Measurements from ENCODE around the gene SYNE1.

SYNE1 gene

DNA sequence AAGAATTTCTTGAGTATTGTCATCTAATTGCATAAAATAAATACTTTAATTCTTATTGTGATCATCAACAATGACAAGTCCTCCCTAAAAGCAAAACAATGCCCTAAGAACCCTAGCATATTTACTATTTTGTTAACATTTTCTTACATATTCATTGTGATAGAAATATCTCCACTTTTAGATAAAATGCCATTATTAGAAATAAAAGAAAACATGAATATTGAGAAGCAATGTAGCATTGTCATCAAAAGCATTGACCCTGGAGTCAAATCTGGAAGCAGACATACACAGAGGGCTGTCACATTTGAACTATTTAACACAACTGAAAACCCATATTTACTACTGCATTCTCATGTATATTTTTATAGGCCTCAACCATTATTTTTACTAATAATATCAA lies 257.7 kb downstream of the SYNE1 start:
- no peak overlapping the region for H2AK5ac ChIP-seq (ENCODE audit: low read length)
- no peaks in the 10 kb centered on the region for H3K79me2 ChIP-seq (ENCODE audit: control insufficient read depth, insufficient read depth, low read length, poor library complexity)
- H2BK120ac ChIP-seq (ENCODE audit: insufficient read depth, low read length, poor library complexity): no peak overlapping the region
- H3K9me3 ChIP-seq (ENCODE audit: insufficient read depth, low read depth, low read length): no peaks in the 10 kb centered on the region
- H3K27ac ChIP-seq (ENCODE audit: low read depth, low read length): no peak overlapping the region
- H4K8ac ChIP-seq (ENCODE audit: low read depth, low read length): no peak overlapping the region
- DNase-seq: no peak
- no peak overlapping the region for H4K91ac ChIP-seq (ENCODE audit: low read depth, low read length)
- H3K79me1 ChIP-seq (ENCODE audit: low read length): peaks cover 4% of the 10 kb centered on the region
- no peak overlapping the region for H3K9ac ChIP-seq (ENCODE audit: low read length)
- H2AFZ ChIP-seq (ENCODE audit: insufficient read depth, low read length, poor library complexity): no peak overlapping the region
- H3K4me1 ChIP-seq (ENCODE audit: control insufficient read depth in 1 of 2, insufficient read depth in 2 of 2, low read length in 2 of 2): no peaks in the 10 kb centered on the region
- no peak overlapping the region for H3K4ac ChIP-seq (ENCODE audit: low read depth, low read length)
- H3K36me3 ChIP-seq (ENCODE audit: control insufficient read depth in 1 of 2, insufficient read depth in 2 of 2, low read length in 2 of 2): peaks cover 0 to 3% of the 10 kb centered on the region in 2 experiments
- H3K18ac ChIP-seq (ENCODE audit: low read length): no peak overlapping the region
- H3K4me3 ChIP-seq (ENCODE audit: low read depth, low read length): no peak overlapping the region
- no peak overlapping the region for H2BK12ac ChIP-seq (ENCODE audit: low read length)
- no peak overlapping the region for H4K12ac ChIP-seq (ENCODE audit: low read depth, low read length)
- H2BK5ac ChIP-seq (ENCODE audit: low read depth, low read length, poor library complexity): no peak overlapping the region
- H3K14ac ChIP-seq (ENCODE audit: low read length): no peak overlapping the region
- H3K4me2 ChIP-seq (ENCODE audit: low read length): no peak overlapping the region
- H3K23ac ChIP-seq (ENCODE audit: low read length): no peak overlapping the region
- no peaks in the 10 kb centered on the region for H3K27me3 ChIP-seq (ENCODE audit: insufficient read depth, low read length)

DNA sequence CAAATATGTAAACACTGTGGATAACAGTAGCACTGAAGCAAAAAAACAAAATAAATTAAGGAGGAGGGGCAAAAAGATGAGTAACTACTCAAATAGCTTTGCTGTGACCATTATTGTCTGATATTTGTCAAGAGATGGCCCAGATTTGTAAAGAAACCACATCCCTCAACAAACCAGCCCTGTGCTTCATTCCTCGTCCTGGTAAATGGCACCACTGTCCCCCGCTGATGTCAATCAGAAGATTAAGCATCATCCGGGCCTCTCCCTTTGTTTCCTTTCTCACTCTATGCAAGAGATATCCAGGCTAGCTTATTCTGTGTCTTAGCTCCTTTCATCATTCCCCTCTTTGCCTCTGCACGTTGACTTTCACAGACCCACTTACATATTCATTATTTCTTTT lies 259.0 kb downstream of the SYNE1 start:
- Histone ChIP-seq H3K79me1 (ENCODE audit: low read length) (peaks cover 4% of the 10 kb centered on the region), H4K91ac (ENCODE audit: low read depth, low read length) (no peak overlapping the region), H2AK5ac (ENCODE audit: low read length) (no peak overlapping the region), H3K9me3 (ENCODE audit: insufficient read depth, low read depth, low read length) (no peaks in the 10 kb centered on the region), H2BK120ac (ENCODE audit: insufficient read depth, low read length, poor library complexity) (no peak overlapping the region), H3K18ac (ENCODE audit: low read length) (no peak overlapping the region), H4K8ac (ENCODE audit: low read depth, low read length) (no peak overlapping the region), H3K4me3 (ENCODE audit: low read depth, low read length) (no peak overlapping the region), H3K4me1 (ENCODE audit: control insufficient read depth in 1 of 2, insufficient read depth in 2 of 2, low read length in 2 of 2) (no peaks in the 10 kb centered on the region), H3K14ac (ENCODE audit: low read length) (no peak overlapping the region), H3K9ac (ENCODE audit: low read length) (no peak overlapping the region), H3K36me3 (ENCODE audit: control insufficient read depth in 1 of 2, insufficient read depth in 2 of 2, low read length in 2 of 2) (peaks cover 0 to 3% of the 10 kb centered on the region in 2 experiments), H3K27ac (ENCODE audit: low read depth, low read length) (no peak overlapping the region), H3K4ac (ENCODE audit: low read depth, low read length) (no peak overlapping the region), H2BK5ac (ENCODE audit: low read depth, low read length, poor library complexity) (no peak overlapping the region), H2AFZ (ENCODE audit: insufficient read depth, low read length, poor library complexity) (no peak overlapping the region), H4K12ac (ENCODE audit: low read depth, low read length) (no peak overlapping the region), H3K79me2 (ENCODE audit: control insufficient read depth, insufficient read depth, low read length, poor library complexity) (no peaks in the 10 kb centered on the region), H3K27me3 (ENCODE audit: insufficient read depth, low read length) (no peaks in the 10 kb centered on the region), H3K4me2 (ENCODE audit: low read length) (no peak overlapping the region), H2BK12ac (ENCODE audit: low read length) (no peak overlapping the region), H3K23ac (ENCODE audit: low read length) (no peak overlapping the region)
- no CpG with 5 or more reads among the region's 4 CpGs for whole genome bisulfite sequencing (ENCODE audit: extremely low coverage, insufficient coverage, insufficient read length)
- DNase-seq: peak in 1 of 2 donors; percentile 52

DNA sequence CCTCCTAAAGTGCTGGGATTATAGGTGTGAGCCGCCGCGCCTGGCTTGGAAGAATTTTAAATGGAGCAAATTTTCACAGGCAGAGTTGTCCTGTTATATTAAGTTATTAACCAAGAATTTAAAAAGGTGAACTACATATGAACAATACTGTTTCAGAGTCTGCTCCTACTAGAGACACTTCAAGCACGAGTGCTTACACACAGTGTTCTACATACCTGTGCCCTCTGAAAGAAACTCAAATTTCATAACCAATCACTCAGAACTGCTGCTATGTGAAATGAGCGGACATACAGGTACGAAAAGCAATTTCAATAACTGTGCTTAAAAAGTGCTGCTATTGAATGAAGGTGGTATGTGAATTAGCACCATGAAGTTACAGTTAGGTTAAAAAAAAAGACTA lies 262.0 kb downstream of the SYNE1 start:
- Histone ChIP-seq H2AFZ (ENCODE audit: insufficient read depth, low read length, poor library complexity) (no peak overlapping the region), H3K14ac (ENCODE audit: low read length) (no peak overlapping the region), H2AK5ac (ENCODE audit: low read length) (no peak overlapping the region), H3K4me1 (ENCODE audit: control insufficient read depth in 1 of 2, insufficient read depth in 2 of 2, low read length in 2 of 2) (no peaks in the 10 kb centered on the region), H3K4me2 (ENCODE audit: low read length) (no peak overlapping the region), H3K18ac (ENCODE audit: low read length) (no peak overlapping the region), H4K12ac (ENCODE audit: low read depth, low read length) (no peak overlapping the region), H3K27me3 (ENCODE audit: insufficient read depth, low read length) (no peaks in the 10 kb centered on the region), H3K9me3 (ENCODE audit: insufficient read depth, low read depth, low read length) (no peaks in the 10 kb centered on the region), H3K4ac (ENCODE audit: low read depth, low read length) (no peak overlapping the region), H4K91ac (ENCODE audit: low read depth, low read length) (no peak overlapping the region), H3K27ac (ENCODE audit: low read depth, low read length) (no peak overlapping the region), H4K8ac (ENCODE audit: low read depth, low read length) (no peak overlapping the region), H3K79me2 (ENCODE audit: control insufficient read depth, insufficient read depth, low read length, poor library complexity) (no peaks in the 10 kb centered on the region), H3K4me3 (ENCODE audit: low read depth, low read length) (no peak overlapping the region), H3K36me3 (ENCODE audit: control insufficient read depth in 1 of 2, insufficient read depth in 2 of 2, low read length in 2 of 2) (peaks cover 0 to 3% of the 10 kb centered on the region in 2 experiments), H2BK12ac (ENCODE audit: low read length) (no peak overlapping the region), H3K79me1 (ENCODE audit: low read length) (no peaks in the 10 kb centered on the region), H3K9ac (ENCODE audit: low read length) (no peak overlapping the region), H2BK120ac (ENCODE audit: insufficient read depth, low read length, poor library complexity) (no peak overlapping the region), H2BK5ac (ENCODE audit: low read depth, low read length, poor library complexity) (no peak overlapping the region), H3K23ac (ENCODE audit: low read length) (no peak overlapping the region)
- no peak for DNase-seq
- no CpG with 5 or more reads among the region's 6 CpGs for WGBS (ENCODE audit: extremely low coverage, insufficient coverage, insufficient read length)

DNA sequence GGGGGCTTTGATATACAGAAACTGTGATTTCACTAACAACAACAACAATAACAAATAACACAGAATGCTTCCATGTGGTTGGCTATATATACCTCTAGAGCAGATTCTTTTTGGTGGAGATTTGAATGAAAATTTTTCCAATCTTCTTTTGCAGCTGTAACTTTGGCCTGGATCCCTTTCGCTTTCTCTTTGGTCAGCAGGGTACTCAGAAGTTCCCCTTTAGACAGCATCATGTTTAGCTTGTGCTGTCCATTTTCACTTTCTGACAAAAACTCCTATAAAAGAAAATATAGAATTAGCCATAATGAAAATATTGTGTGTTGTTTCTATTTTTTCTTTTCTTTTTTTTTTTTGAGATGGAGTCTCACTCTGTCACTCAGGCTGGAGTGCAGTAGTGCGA lies 264.2 kb downstream of the SYNE1 start:
- H2BK120ac ChIP-seq (ENCODE audit: insufficient read depth, low read length, poor library complexity): no peak overlapping the region
- no peak overlapping the region for H3K14ac ChIP-seq (ENCODE audit: low read length)
- no peaks in the 10 kb centered on the region for H3K4me1 ChIP-seq (ENCODE audit: control insufficient read depth in 1 of 2, insufficient read depth in 2 of 2, low read length in 2 of 2)
- no peak overlapping the region for H3K4me3 ChIP-seq (ENCODE audit: low read depth, low read length)
- H3K9ac ChIP-seq (ENCODE audit: low read length): no peak overlapping the region
- no peak overlapping the region for H3K18ac ChIP-seq (ENCODE audit: low read length)
- H4K91ac ChIP-seq (ENCODE audit: low read depth, low read length): no peak overlapping the region
- no peaks in the 10 kb centered on the region for H3K79me1 ChIP-seq (ENCODE audit: low read length)
- H2AK5ac ChIP-seq (ENCODE audit: low read length): no peak overlapping the region
- no peak overlapping the region for H2BK5ac ChIP-seq (ENCODE audit: low read depth, low read length, poor library complexity)
- H3K9me3 ChIP-seq (ENCODE audit: insufficient read depth, low read depth, low read length): no peaks in the 10 kb centered on the region
- no peak for DNase-seq
- no CpG with 5 or more reads among the region's 2 CpGs for WGBS (ENCODE audit: extremely low coverage, insufficient coverage, insufficient read length)
- H3K27me3 ChIP-seq (ENCODE audit: insufficient read depth, low read length): no peaks in the 10 kb centered on the region
- no peak overlapping the region for H2BK12ac ChIP-seq (ENCODE audit: low read length)
- H4K12ac ChIP-seq (ENCODE audit: low read depth, low read length): no peak overlapping the region
- peaks cover 0 to 3% of the 10 kb centered on the region in 2 experiments for H3K36me3 ChIP-seq (ENCODE audit: control insufficient read depth in 1 of 2, insufficient read depth in 2 of 2, low read length in 2 of 2)
- no peak overlapping the region for H4K8ac ChIP-seq (ENCODE audit: low read depth, low read length)
- H3K79me2 ChIP-seq (ENCODE audit: control insufficient read depth, insufficient read depth, low read length, poor library complexity): no peaks in the 10 kb centered on the region
- no peak overlapping the region for H3K27ac ChIP-seq (ENCODE audit: low read depth, low read length)
- H3K4me2 ChIP-seq (ENCODE audit: low read length): no peak overlapping the region
- H2AFZ ChIP-seq (ENCODE audit: insufficient read depth, low read length, poor library complexity): no peak overlapping the region
- no peak overlapping the region for H3K23ac ChIP-seq (ENCODE audit: low read length)
- no peak overlapping the region for H3K4ac ChIP-seq (ENCODE audit: low read depth, low read length)

DNA sequence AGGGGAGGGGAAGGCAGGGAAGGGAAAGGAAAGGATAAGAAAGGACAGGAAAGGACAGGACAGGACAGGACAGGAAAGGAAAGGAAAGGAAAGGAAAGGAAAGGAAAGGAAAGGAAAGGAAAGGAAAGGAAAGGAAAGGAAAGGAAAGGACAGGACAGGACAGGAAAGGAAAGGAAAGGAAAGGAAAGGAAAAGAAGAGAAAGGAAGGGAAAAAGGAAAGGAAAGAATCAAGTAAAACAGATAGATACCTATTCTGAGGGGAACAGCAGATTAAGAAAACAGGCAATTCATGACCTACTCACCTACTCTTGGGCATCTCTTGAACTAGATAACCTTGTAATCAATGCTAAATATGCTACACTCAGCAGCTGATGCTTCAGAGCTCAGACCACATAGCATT lies 265.4 kb downstream of the SYNE1 start:
- Histone ChIP-seq H2BK120ac (ENCODE audit: insufficient read depth, low read length, poor library complexity) (no peak overlapping the region), H3K27me3 (ENCODE audit: insufficient read depth, low read length) (no peaks in the 10 kb centered on the region), H3K23ac (ENCODE audit: low read length) (no peak overlapping the region), H2BK12ac (ENCODE audit: low read length) (no peak overlapping the region), H3K79me1 (ENCODE audit: low read length) (no peaks in the 10 kb centered on the region), H3K14ac (ENCODE audit: low read length) (no peak overlapping the region), H3K4me3 (ENCODE audit: low read depth, low read length) (no peak overlapping the region), H3K27ac (ENCODE audit: low read depth, low read length) (no peak overlapping the region), H3K9me3 (ENCODE audit: insufficient read depth, low read depth, low read length) (no peaks in the 10 kb centered on the region), H3K4ac (ENCODE audit: low read depth, low read length) (no peak overlapping the region), H3K4me2 (ENCODE audit: low read length) (no peak overlapping the region), H4K12ac (ENCODE audit: low read depth, low read length) (no peak overlapping the region), H4K8ac (ENCODE audit: low read depth, low read length) (no peak overlapping the region), H4K91ac (ENCODE audit: low read depth, low read length) (no peak overlapping the region), H3K18ac (ENCODE audit: low read length) (no peak overlapping the region), H3K4me1 (ENCODE audit: control insufficient read depth in 1 of 2, insufficient read depth in 2 of 2, low read length in 2 of 2) (no peaks in the 10 kb centered on the region), H3K9ac (ENCODE audit: low read length) (no peak overlapping the region), H3K36me3 (ENCODE audit: control insufficient read depth in 1 of 2, insufficient read depth in 2 of 2, low read length in 2 of 2) (peaks cover 0 to 5% of the 10 kb centered on the region in 2 experiments), H3K79me2 (ENCODE audit: control insufficient read depth, insufficient read depth, low read length, poor library complexity) (no peaks in the 10 kb centered on the region), H2AFZ (ENCODE audit: insufficient read depth, low read length, poor library complexity) (no peak overlapping the region), H2AK5ac (ENCODE audit: low read length) (no peak overlapping the region), H2BK5ac (ENCODE audit: low read depth, low read length, poor library complexity) (no peak overlapping the region)
- DNase-seq: no peak

All from trophoblast cell (in vitro differentiated cells and primary cell).